Measurements from ENCODE around the gene SMARCA4. TPM values are rescaled to one million over a fixed set of nuclear protein-coding genes. Genes with fewer than 3 reads are reported as not detected.

The SMARCA4 gene
- total and polyA plus RNA-seq, 4 experiments from 2014 or later, result 2.1 to 118 (median 68.1) TPM

DNA sequence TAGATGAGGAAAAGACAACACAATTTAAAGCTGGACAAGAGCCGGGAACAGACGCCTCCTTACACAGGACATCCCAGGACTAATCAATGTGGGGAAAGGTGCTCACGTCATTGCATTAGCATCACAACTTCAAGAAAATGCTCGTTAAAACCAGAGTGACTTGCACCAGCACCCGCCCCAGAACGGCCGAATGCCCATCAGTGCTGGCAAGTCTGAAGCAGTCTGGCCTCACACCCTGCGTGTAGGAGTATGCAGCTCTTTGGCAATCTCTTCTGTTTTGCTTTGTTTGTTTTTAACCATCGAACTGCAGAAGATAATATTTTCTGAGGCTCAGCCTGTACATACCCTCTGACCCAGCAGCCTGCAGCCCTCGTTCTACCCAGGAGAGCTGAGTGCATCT is 83.6 kb downstream of the SMARCA4 start:
- Histone ChIP-seq H3K36me3 (ENCODE audit: insufficient read depth, low read length) (peaks cover 8% of the 10 kb centered on the region), H3K4me1 (ENCODE audit: insufficient read depth, low read length) (peaks cover 24% of the 10 kb centered on the region), H3K27me3 (ENCODE audit: insufficient read depth, low read length) (no peaks in the 10 kb centered on the region), H3K9me3 (ENCODE audit: control insufficient read depth in 1 of 2, low read length in 2 of 2) (no peaks in the 10 kb centered on the region), H3K27ac (ENCODE audit: low read depth, low read length) (no peak overlapping the region), H3K4me3 (ENCODE audit: low read length in 2 of 2) (no peak overlapping the region)
- Mint-ChIP-seq H3K4me3 (no peak overlapping the region), H3K36me3 (peaks cover 19 to 36% of the 10 kb centered on the region in 2 donors), H3K27ac (peak overlapping the region in 2 of 7 donors; percentile 7 to 19), H3K9me3 (no peaks in the 10 kb centered on the region), H3K27me3 (no peaks in the 10 kb centered on the region), H3K4me1 (peaks cover 15 to 28% (median 21%) of the 10 kb centered on the region in 4 donors)
- no peak for DNase-seq
- ChIA-PET POLR2A (ENCODE audit: partially characterized antibody) (interaction anchor here (1.0 kb wide), 1 partner anchor 51 kb away, joined by 4 read pairs; no protein-coding TSS in a partner anchor), CTCF (ENCODE audit: partially characterized antibody) (interaction anchor here (1.1 to 1.2 kb wide), 3 partner anchors 9 to 102 kb away, joined by 3 to 6 read pairs (median 3); no protein-coding TSS in a partner anchor)
- intact Hi-C loops (cut with micrococcal nuclease), result no loop called here

DNA sequence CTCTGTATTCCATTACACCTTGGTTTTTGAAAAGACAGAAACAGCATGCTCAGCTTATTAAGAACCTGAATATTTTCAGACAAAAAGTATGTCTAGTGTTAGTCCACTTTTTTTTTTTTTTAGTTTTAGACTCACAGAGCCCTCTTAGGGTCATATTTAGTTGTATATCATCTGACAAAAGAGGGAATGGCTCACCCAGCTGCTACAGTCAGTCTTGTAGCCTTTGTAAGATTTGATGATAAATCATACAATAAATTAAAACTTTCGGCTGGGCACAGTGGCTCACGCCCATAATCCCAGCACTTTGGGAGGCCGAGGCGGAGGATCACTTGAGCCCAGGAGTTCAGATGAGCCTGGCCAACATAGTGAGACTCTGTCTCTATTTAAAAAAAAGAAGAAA is 84.7 kb downstream of the SMARCA4 start:
- POLR2A ChIA-PET (ENCODE audit: partially characterized antibody), result no interaction called here
- H3K4me1 ChIP-seq (ENCODE audit: insufficient read depth, low read length), result peaks cover 35% of the 10 kb centered on the region
- Mint-ChIP-seq H3K36me3 (peaks cover 19 to 38% of the 10 kb centered on the region in 2 donors), H3K27me3 (no peaks in the 10 kb centered on the region), H3K4me3 (no peak overlapping the region), H3K27ac (peak overlapping the region in 5 of 7 donors; percentile 12 to 50 (median 31)), H3K9me3 (no peaks in the 10 kb centered on the region), H3K4me1 (peaks cover 20 to 39% (median 30%) of the 10 kb centered on the region in 4 donors)
- no peak overlapping the region for H3K27ac ChIP-seq (ENCODE audit: low read depth, low read length)
- intact Hi-C loops (cut with micrococcal nuclease), result no loop called here
- DNase-seq, result no peak
- H3K36me3 ChIP-seq (ENCODE audit: insufficient read depth, low read length), result peaks cover 8% of the 10 kb centered on the region
- H3K27me3 ChIP-seq (ENCODE audit: insufficient read depth, low read length), result no peaks in the 10 kb centered on the region
- no peak overlapping the region for H3K4me3 ChIP-seq (ENCODE audit: low read length in 2 of 2)
- no peaks in the 10 kb centered on the region for H3K9me3 ChIP-seq (ENCODE audit: control insufficient read depth in 1 of 2, low read length in 2 of 2)
- CTCF ChIA-PET (ENCODE audit: partially characterized antibody), result interaction anchor here (1.1 to 1.2 kb wide), 2 partner anchors 81 to 103 kb away, joined by 3 read pairs; no protein-coding TSS in a partner anchor

DNA sequence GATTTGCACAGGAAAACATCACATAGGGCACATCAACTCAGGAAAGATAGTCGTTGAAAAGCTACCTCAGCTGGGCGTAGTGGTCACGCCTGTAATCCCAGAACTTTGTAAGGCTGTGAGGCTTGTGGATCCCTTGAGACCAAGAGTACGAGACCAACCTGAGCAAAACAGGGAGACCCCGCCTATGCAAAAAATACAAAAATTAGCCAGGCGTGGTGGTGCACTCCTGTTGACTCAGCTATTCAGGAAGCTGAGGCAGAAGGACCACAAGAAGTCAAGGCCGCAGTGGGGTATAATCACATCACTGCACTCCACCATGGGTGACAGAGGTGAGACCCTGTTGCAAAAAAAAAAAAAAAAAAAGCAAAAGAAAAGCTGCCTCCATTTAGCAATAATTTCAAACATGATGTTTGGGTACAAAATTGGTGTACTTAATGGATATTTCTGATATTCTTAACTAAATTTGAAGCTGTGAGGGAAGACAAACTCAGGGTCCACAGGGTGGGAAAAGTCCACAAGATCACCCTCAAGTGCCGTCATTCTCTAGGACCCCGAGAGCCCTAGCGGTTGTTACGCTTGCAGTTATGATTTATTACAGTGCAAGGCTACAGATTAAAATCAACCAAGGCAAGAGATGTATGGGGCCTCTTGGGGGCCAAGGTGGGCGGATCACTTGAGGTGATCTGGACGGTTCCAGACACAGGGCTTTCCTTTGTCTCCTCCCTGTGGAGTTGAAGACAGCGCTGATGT is 86.0 kb downstream of the SMARCA4 start:
- DNase-seq, result no peak
- Histone ChIP-seq H3K4me1 (ENCODE audit: insufficient read depth, low read length) (peaks cover 46% of the 10 kb centered on the region), H3K36me3 (ENCODE audit: insufficient read depth, low read length) (peaks cover 4% of the 10 kb centered on the region), H3K27ac (ENCODE audit: low read depth, low read length) (no peak overlapping the region), H3K9me3 (ENCODE audit: control insufficient read depth in 1 of 2, low read length in 2 of 2) (no peaks in the 10 kb centered on the region), H3K4me3 (ENCODE audit: low read length in 2 of 2) (no peak overlapping the region), H3K27me3 (ENCODE audit: insufficient read depth, low read length) (no peaks in the 10 kb centered on the region)
- H3K4me1 Mint-ChIP-seq, result peaks cover 20 to 49% (median 36%) of the 10 kb centered on the region in 4 donors
- intact Hi-C loops (cut with micrococcal nuclease), result no loop called here
- H3K27ac Mint-ChIP-seq, result peak overlapping the region in 6 of 7 donors; percentile 22 to 63 (median 54)
- H3K4me3 Mint-ChIP-seq, result peak overlapping the region in 1 of 8 donors; percentile 36
- no peaks in the 10 kb centered on the region for H3K27me3 Mint-ChIP-seq
- ChIA-PET POLR2A (ENCODE audit: partially characterized antibody) (interaction anchor here (4.0 kb wide), 1 partner anchor 49 kb away, joined by 20 read pairs; no protein-coding TSS in a partner anchor), CTCF (ENCODE audit: partially characterized antibody) (interaction anchor here (0.7 to 2.1 kb wide), 2 partner anchors 11 to 95 kb away, joined by 4 to 21 read pairs; no protein-coding TSS in a partner anchor)
- H3K36me3 Mint-ChIP-seq, result peaks cover 16 to 30% of the 10 kb centered on the region in 2 donors
- H3K9me3 Mint-ChIP-seq, result no peaks in the 10 kb centered on the region

DNA sequence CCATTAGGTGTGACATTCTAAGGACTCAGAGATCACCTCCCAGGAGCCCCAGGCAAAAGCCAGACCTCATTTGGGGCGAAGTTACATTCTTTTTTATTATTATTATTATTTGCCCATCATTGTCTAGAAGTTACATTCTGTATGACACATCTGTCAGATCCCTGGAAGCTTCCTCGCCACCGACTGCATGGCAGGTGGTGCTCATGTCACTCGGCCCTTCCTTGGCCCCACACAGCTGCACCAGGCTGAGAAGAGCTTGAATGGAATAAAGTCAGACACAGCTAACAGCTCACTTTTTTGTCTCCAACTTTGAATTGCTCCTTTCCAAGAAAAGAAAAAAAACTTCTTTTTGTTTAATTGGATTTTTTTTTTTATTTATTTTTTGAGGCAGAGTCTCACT is 87.0 kb downstream of the SMARCA4 start:
- Mint-ChIP-seq H3K4me3 (peak overlapping the region in 2 of 8 donors; percentile 42 to 77), H3K27ac (peak overlapping the region; percentile 72 to 93 (median 84)), H3K36me3 (peaks cover 13 to 20% of the 10 kb centered on the region in 2 donors), H3K9me3 (no peaks in the 10 kb centered on the region), H3K27me3 (no peaks in the 10 kb centered on the region), H3K4me1 (peaks cover 23 to 58% (median 44%) of the 10 kb centered on the region in 4 donors)
- Histone ChIP-seq H3K36me3 (ENCODE audit: insufficient read depth, low read length) (peaks cover 4% of the 10 kb centered on the region), H3K27me3 (ENCODE audit: insufficient read depth, low read length) (no peaks in the 10 kb centered on the region), H3K4me3 (ENCODE audit: low read length in 2 of 2) (no peak overlapping the region), H3K4me1 (ENCODE audit: insufficient read depth, low read length) (peaks cover 57% of the 10 kb centered on the region), H3K27ac (ENCODE audit: low read depth, low read length) (no peak overlapping the region), H3K9me3 (ENCODE audit: control insufficient read depth in 1 of 2, low read length in 2 of 2) (no peaks in the 10 kb centered on the region)
- POLR2A ChIA-PET (ENCODE audit: partially characterized antibody), result interaction anchor here (1.0 to 5.7 kb wide), 3 partner anchors 38 to 48 kb away, joined by 3 to 50 read pairs (median 20); partner anchors contain the start of gene LDLR
- no peak for DNase-seq
- CTCF ChIA-PET (ENCODE audit: partially characterized antibody), result interaction anchor here (0.6 to 2.1 kb wide), 8 partner anchors 12 to 81 kb away, joined by 3 to 21 read pairs (median 3); no protein-coding TSS in a partner anchor
- intact Hi-C loops (cut with micrococcal nuclease), result loop anchor here (2.0 kb wide), 1 partner anchor 43 kb away; no protein-coding TSS in a partner anchor

DNA sequence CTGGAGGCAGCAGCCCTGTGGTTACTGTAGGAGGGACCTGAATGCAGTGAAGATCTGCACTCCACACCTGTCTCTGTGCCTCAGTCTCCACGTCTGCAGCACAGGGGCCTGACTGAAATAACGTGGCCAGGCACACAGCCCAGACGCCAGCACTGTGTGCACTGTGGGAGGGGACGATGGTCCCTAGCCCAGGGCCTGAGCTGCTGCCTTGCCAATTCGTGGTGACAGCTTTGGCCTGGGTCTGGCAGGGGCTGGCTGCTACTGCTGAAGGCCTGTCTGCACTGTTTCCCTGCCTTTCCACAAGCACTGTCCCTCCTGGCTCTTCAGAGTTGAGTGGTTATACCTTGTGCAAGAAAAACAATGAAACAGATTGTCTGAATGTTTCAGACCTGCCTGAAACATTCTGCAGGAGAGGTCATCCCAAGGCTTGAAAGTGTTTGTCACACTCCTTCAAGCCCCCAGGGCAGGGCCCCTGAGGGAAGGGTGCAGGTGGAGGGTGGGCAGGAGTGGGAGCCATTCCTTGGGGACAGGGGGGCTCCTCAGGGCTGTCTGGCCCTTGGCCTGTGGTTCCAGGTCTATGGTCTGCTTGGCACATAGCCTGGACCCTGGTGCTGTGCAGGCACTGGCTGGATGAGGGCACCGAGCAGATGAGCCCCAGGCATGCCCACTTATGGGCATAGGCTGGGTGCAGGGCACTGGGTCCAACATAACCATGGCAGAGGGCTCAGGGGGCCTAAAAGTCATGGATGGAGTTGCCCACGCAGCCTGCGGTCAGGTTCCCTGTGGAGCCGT is 89.7 kb downstream of the SMARCA4 start:
- Histone ChIP-seq H3K36me3 (ENCODE audit: insufficient read depth, low read length) (no peaks in the 10 kb centered on the region), H3K4me3 (ENCODE audit: low read length in 2 of 2) (no peak overlapping the region), H3K9me3 (ENCODE audit: control insufficient read depth in 1 of 2, low read length in 2 of 2) (no peaks in the 10 kb centered on the region), H3K27ac (ENCODE audit: low read depth, low read length) (peak overlapping the region; percentile 52), H3K4me1 (ENCODE audit: insufficient read depth, low read length) (peaks cover 59% of the 10 kb centered on the region), H3K27me3 (ENCODE audit: insufficient read depth, low read length) (no peaks in the 10 kb centered on the region)
- Mint-ChIP-seq H3K4me1 (peaks cover 22 to 60% (median 44%) of the 10 kb centered on the region in 4 donors), H3K9me3 (no peaks in the 10 kb centered on the region), H3K27me3 (no peaks in the 10 kb centered on the region), H3K36me3 (peaks cover 3 to 10% of the 10 kb centered on the region in 2 donors), H3K27ac (peak overlapping the region; percentile 80 to 96 (median 94)), H3K4me3 (peak overlapping the region in 2 of 8 donors; percentile 56 to 80)
- CTCF ChIA-PET (ENCODE audit: partially characterized antibody), result interaction anchor here (1.0 to 1.6 kb wide), 3 partner anchors 14 to 75 kb away, joined by 3 to 9 read pairs (median 3); no protein-coding TSS in a partner anchor
- intact Hi-C loops (cut with micrococcal nuclease), result no loop called here
- DNase-seq, result no peak
- POLR2A ChIA-PET (ENCODE audit: partially characterized antibody), result interaction anchor here (1.1 to 5.7 kb wide), 4 partner anchors 15 to 45 kb away, joined by 3 to 50 read pairs (median 14); partner anchors contain the start of gene LDLR

DNA sequence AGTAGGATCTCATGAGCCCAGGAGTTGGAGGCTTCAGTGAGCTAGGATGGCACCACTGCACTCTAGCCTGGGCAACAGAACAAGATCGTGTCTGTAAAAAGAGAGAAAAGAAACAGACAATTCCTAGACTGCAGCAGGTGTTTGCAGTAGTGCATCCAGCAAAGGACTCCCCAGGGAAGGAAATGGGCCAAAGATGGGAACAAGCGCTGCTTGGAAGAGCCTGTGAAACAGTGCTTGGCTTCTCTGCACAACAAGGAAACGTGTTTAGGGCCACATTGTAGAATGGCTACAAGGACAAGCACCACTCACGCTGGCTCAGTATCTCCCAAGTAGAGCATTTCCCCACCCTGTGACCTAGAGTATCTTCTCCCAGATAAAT is 93.0 kb downstream of the SMARCA4 start:
- peaks cover 16 to 39% (median 31%) of the 10 kb centered on the region in 4 donors for H3K4me1 Mint-ChIP-seq
- H3K36me3 Mint-ChIP-seq, result peaks cover 6 to 10% of the 10 kb centered on the region in 2 donors
- no peak overlapping the region for H3K4me3 Mint-ChIP-seq
- ChIA-PET CTCF (ENCODE audit: partially characterized antibody) (interaction anchor here (0.7 kb wide), 1 partner anchor 89 kb away, joined by 3 read pairs; no protein-coding TSS in a partner anchor), POLR2A (ENCODE audit: partially characterized antibody) (no interaction called here)
- no peaks in the 10 kb centered on the region for H3K36me3 ChIP-seq (ENCODE audit: insufficient read depth, low read length)
- no peaks in the 10 kb centered on the region for H3K27me3 ChIP-seq (ENCODE audit: insufficient read depth, low read length)
- peaks cover 42% of the 10 kb centered on the region for H3K4me1 ChIP-seq (ENCODE audit: insufficient read depth, low read length)
- no peaks in the 10 kb centered on the region for H3K9me3 Mint-ChIP-seq
- DNase-seq, result no peak
- no peak overlapping the region for H3K27ac ChIP-seq (ENCODE audit: low read depth, low read length)
- H3K4me3 ChIP-seq (ENCODE audit: low read length in 2 of 2), result no peak overlapping the region
- peak overlapping the region in 2 of 7 donors; percentile 10 to 56 for H3K27ac Mint-ChIP-seq
- intact Hi-C loops (cut with micrococcal nuclease), result no loop called here
- no peaks in the 10 kb centered on the region for H3K9me3 ChIP-seq (ENCODE audit: control insufficient read depth in 1 of 2, low read length in 2 of 2)
- H3K27me3 Mint-ChIP-seq, result no peaks in the 10 kb centered on the region

Data from CD4-positive, alpha-beta memory T cell (primary cell).